ENCODE results near the gene AKAP6.

Gene AKAP6

DNA sequence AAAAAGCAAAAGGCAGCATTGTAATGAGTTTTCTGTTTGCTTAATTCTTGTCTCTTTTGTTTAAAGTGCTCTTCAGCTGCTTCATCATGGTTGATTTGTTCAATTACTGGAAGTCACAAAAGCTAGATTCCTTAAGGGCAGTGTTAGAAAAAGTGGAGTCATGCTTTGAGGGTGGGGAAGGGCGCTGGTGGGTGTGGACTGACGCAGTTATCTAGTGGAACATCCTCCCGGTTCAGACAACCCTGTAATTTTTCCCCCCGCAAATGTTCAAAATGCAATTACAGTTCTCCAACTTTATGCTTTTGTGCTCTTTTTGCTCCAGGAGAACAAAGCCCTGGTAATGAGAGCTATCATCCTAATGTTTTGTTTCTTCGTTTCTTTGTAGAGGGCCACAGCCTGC lies 2.1 kb downstream of the AKAP6 start:
- FAIRE-seq = no peak
- TF ChIP-seq, protein P1, sequence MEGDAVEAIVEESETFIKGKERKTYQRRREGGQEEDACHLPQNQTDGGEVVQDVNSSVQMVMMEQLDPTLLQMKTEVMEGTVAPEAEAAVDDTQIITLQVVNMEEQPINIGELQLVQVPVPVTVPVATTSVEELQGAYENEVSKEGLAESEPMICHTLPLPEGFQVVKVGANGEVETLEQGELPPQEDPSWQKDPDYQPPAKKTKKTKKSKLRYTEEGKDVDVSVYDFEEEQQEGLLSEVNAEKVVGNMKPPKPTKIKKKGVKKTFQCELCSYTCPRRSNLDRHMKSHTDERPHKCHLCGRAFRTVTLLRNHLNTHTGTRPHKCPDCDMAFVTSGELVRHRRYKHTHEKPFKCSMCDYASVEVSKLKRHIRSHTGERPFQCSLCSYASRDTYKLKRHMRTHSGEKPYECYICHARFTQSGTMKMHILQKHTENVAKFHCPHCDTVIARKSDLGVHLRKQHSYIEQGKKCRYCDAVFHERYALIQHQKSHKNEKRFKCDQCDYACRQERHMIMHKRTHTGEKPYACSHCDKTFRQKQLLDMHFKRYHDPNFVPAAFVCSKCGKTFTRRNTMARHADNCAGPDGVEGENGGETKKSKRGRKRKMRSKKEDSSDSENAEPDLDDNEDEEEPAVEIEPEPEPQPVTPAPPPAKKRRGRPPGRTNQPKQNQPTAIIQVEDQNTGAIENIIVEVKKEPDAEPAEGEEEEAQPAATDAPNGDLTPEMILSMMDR (IDR thresholded peaks at IDR 0.05; ENCODE audit: insufficient read depth, missing control alignments) = no peak

DNA sequence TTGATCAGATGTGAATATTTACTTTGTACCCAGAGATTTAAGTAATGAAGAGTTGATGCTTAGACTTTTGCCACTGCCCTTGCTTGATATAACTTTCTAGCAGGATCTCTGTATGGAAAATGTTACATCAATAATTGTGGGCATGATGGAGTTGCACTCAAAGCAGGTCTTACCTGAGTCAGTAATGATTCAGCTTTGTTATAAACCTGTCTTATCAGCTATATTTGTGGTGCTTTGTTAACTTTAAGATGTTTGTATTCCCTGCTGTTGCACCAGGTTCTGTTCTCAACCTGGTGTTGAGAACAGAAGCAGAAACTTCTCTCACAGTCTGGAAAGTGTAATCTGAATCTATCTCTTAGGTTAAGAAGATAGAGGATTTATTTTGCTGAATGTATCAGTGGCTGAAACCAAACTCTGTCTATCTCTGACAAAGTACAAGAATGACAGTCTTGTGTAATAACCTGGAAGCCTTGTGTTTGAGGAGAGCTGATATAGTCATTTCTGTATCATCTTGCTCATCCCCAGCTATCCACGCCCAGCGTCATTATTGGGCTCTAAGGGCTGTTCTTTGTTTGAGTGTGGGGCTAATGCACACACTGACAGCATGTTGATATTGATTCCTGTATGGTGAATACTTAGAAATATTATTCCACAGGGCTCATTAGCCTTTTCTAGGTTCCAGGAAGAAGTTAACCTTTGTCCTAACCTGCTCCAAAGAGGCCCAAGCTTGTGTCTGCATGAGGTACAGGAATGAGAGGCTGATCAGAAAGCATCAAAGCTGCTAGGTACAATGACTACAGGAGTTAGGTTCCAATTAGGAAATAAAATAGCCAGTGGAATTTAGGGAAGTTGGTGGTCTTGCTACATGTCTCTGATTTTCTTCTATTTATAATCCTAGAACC lies 3.6 kb downstream of the AKAP6 start:
- no peak for DNase-seq (ENCODE audit: insufficient read length, low spot score)
- TF ChIP-seq, protein P1 (IDR thresholded peaks at IDR 0.05; ENCODE audit: insufficient read depth, missing control alignments) = no peak
- FAIRE-seq = peak; percentile 84

More for the DNA sequence above, 2.1 kb downstream of the AKAP6 start:
- no peak for DNase-seq (ENCODE audit: insufficient read length, low spot score)

DNA sequence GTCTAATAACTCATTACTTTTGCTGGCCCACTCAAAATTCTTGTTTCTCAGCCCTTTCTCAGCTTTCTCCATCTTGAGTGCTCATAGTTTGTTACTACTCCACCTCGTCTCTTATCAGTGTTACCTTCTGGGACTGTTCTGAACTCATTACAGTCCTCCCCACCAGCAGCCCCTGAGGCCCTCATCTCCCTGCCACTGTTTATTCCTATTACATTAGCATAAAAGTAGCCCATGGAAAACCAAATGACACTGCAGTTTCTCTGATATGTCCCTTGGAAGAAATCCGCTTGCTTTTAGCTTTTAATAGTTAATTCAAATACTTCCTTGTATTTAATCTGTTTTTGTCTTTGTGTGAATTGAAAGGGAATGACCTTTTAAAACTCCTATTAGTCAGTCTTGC lies 7.6 kb downstream of the AKAP6 start:
- TF ChIP-seq, protein P1 (IDR thresholded peaks at IDR 0.05; ENCODE audit: insufficient read depth, missing control alignments) = no peak
- FAIRE-seq (no peak), DNase-seq (ENCODE audit: insufficient read length, low spot score) (no peak)

DNA sequence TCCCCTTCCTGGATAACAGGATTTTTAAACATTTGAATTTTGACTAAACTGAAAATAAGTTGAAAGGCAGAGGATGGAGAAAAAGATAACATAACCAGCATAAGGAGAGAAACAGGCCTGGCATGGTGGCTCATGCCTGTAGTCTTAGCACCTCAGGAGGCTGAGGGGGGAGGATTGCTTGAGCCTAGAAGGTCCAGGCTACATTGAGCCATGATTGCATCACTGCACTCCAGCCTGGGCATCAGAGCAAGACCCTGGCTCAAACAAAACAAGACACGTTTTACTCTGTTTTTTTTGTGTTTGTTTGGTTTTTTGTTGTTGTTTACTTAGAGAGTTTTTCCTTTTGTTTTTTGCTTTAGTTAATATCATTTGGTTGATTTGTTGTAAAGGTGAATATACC lies 8.7 kb downstream of the AKAP6 start:
- FAIRE-seq (no peak), DNase-seq (ENCODE audit: insufficient read length, low spot score) (no peak)
- TF ChIP-seq, protein P1 (IDR thresholded peaks at IDR 0.05; ENCODE audit: insufficient read depth, missing control alignments) = no peak

DNA sequence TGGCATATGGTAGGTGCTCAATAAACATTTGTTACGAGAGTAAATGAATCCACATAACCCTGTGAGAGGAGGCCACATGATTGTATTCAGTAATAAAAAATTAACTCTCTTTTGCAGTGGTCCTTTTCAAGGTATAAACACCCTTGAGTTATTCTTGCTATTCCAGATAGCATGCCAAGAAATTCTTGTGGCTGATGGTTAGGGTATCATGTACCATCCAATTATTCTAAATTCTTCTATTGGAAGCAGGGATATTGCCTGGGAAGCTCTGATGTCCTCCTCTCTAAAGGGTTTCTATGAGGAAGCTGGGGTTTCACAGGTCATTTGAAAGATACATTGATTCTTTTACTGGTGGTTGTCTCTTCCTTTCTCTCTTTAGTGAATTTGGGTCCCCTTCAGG lies 10.1 kb downstream of the AKAP6 start:
- TF ChIP-seq, protein P1 (IDR thresholded peaks at IDR 0.05; ENCODE audit: insufficient read depth, missing control alignments) = no peak
- no peak for DNase-seq (ENCODE audit: insufficient read length, low spot score)
- FAIRE-seq = no peak

DNA sequence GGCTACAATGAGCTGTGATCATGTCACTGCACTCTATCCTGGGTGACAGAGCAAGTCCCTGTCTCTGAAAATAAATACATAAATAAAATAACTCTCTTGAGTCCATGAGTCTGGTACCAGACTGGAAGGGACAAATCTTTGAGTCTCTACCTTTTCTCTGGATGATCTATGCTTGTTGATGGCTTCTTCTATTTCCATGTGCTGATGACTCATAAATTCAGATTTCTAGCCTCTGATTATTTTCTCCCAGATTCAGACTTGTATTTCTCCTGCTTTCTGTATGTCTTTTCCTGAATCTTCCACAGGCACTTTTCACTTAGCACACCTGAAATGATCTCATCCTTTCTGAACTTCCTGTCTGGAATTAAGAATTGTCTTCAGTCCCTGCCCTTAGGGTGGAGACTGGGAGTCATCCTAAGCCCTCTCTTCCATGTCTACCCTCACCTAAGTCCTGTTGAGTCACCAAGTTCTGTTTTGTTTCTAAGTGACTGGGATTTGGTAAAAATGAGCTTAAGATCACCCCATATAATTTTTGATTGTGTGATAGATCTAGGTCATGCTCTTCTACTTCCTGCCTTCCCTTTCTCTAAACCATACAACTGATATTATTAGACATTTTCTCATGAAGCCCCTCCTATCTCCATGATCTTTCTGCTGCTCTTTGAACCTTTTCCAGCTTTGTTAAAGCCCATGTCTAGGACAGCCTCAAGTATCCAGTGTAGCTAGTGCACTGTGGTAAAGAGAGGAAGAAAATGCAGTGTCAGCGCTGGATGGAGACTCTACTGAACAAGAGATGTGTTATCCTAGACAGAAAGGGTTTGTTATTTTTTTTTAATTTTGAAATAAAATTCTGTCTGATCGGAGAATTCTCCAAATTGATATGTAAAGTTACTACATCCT lies 13.1 kb downstream of the AKAP6 start:
- DNase-seq (ENCODE audit: insufficient read length, low spot score) = no peak

More for the DNA sequence above, 13.1 kb downstream of the AKAP6 start:
- TF ChIP-seq, protein P1 (IDR thresholded peaks at IDR 0.05; ENCODE audit: insufficient read depth, missing control alignments) = no peak
- peak; percentile 56 for FAIRE-seq

Measured in D721Med (cell line).